Right lobe of liver (tissue), 6 donors: Measurements from ENCODE around the gene NBEA. TPM values are rescaled to one million over a fixed set of nuclear protein-coding genes. Genes with fewer than 3 reads are reported as not detected.

Experiments
- ATAC-seq, 4 donors: fragments of 200-7000 bp; cut with Tn5 transposase; one replicate each; pipeline ENCODE4 v1.9.1; 2020; ENCODE audit warnings: mild to moderate bottlenecking in 4 of 4, moderate library complexity in 4 of 4
- DNase-seq, 3 donors: peaks; one replicate each; pipeline ENCODE4 v3.0.0-alpha.2; 2020
- H3K27ac ChIP-seq, 3 donors: fragments of 200-600 bp; one replicate each; pipeline ENCODE4 v1.8.0; 2022
- H3K27me3 ChIP-seq, 2 donors: fragments of 200-600 bp; one replicate each; pipeline ENCODE4 v1.8.0; 2022
- H3K36me3 ChIP-seq, 4 donors: fragments of 200-600 bp; sonication (generic) in 1 of 4; one replicate each; pipeline versions ENCODE4 v1.5.1 to v1.8.0; 2017 to 2022; ENCODE audit warnings: control low read depth in 1 of 4
- H3K4me1 ChIP-seq, 4 donors: fragments of 200-600 bp; sonication (generic) in 1 of 4; one replicate each; pipeline versions ENCODE4 v1.5.1 to v1.8.0; 2017 to 2022; ENCODE audit warnings: control low read depth in 1 of 4
- H3K4me3 ChIP-seq, 3 donors: fragments of 200-600 bp; one replicate each; pipeline ENCODE4 v1.8.0; 2022
- H3K9me3 ChIP-seq, 4 donors: fragments of 200-600 bp; sonication (generic) in 1 of 4; one replicate each; pipeline versions ENCODE4 v1.5.1 to v1.8.0; 2017 to 2022; ENCODE audit warnings: control low read depth in 1 of 4
- CTCF ChIP-seq, 4 donors: fragments of 200-600 bp in 3 of 4; fragments of 450-650 bp in 1 of 4; IDR thresholded peaks; one replicate each; pipeline versions ENCODE4 v1.5.1 to v1.8.0; 2016 to 2022; ENCODE audit warnings: antibody characterized with exemption in 4 of 4, mild to moderate bottlenecking in 2 of 4
- POLR2A ChIP-seq: fragments of 450-650 bp; IDR thresholded peaks from one replicate; pipeline ENCODE4 v1.6.1; 2017; ENCODE audit warnings: antibody characterized with exemption, mild to moderate bottlenecking
- WGBS: methylation state at CpG from one replicate; pipeline ENCODE4 v1.1.6; 2018; ENCODE audit warnings: low coverage, low lambda C conversion rate; ENCODE audit not compliant: insufficient coverage; ENCODE audit errors: missing lambda C conversion rate; 5-methylcytosine and 5-hydroxymethylcytosine counted together
- intact Hi-C, 2 donors: fragments of 100-400 bp; cut with DNase I; formaldehyde crosslinking; loops; one replicate each; pipeline versions ENCODE4 v1.11.2 to v1.14.1; 2022
- total RNA-seq, 6 experiments: library from RNA; depleted of rRNA in 2 of 6; stranded (reverse); fragments of >200 nt in 2 of 6; fragmentation: NEBNext Ultra II Directional in 3 of 6; extraction: Animal tissue kit (Norgen Biotek cat#: 25700) in 3 of 6; gene quantifications; one replicate each; pipeline versions ENCODE4 v1.1.0 to v1.2.4, GENCODE V29; 2016 to 2023
- donor health status: DM: no; HTN: yes; CAD: no.
- donor health status: DM: no; HTN: no; CAD: no.
- donor health status: DM: no; HTN: no; CAD: no.
- donor health status: DM: no; HTN: yes; CAD: no.
- donor health status: DM: no; HTN: yes; CAD: no.

Gene NBEA
- total RNA-seq, 6 experiments from 2014 or later, result 0.62 to 1.7 (median 0.75) TPM

- Histone ChIP-seq H3K36me3 (no peaks in the 10 kb centered on the region), H3K4me3 (no peak overlapping the region), H3K9me3 (no peaks in the 10 kb centered on the region), H3K27ac (no peak overlapping the region), H3K27me3 (no peaks in the 10 kb centered on the region), H3K4me1 (no peaks in the 10 kb centered on the region)
- ATAC-seq (peak in 2 of 4 donors; percentile 27 to 33), DNase-seq (no peak)
- WGBS, result 37% methylated on average over 3 of the region's 3 CpGs
- TF ChIP-seq CTCF (IDR thresholded peaks at IDR 0.05), result no peak
- no peak for TF ChIP-seq POLR2A
- intact Hi-C loops, result no loop called here
Observed at GRCh38 chr13:35598233-35598632, 656.2 kb downstream of the NBEA start.

GRCh38 chr13:35598790-35599369, 656.8 kb downstream of the NBEA start:
- ATAC-seq (no peak), DNase-seq (no peak)
- intact Hi-C loops, result no loop called here
- Histone ChIP-seq H3K36me3 (no peaks in the 10 kb centered on the region), H3K9me3 (no peaks in the 10 kb centered on the region), H3K27me3 (no peaks in the 10 kb centered on the region), H3K27ac (no peak overlapping the region), H3K4me3 (no peak overlapping the region), H3K4me1 (no peaks in the 10 kb centered on the region)
- 74% methylated on average over 4 of the region's 4 CpGs for WGBS
- TF ChIP-seq POLR2A (no peak), CTCF (IDR thresholded peaks at IDR 0.05) (no peak)

- H3K27me3 ChIP-seq, result no peaks in the 10 kb centered on the region
- 67% methylated on average over 1 of the region's 2 CpGs for WGBS
- no peak for DNase-seq
- TF ChIP-seq CTCF (IDR thresholded peaks at IDR 0.05) (no peak), POLR2A (no peak)
- no peak overlapping the region for H3K27ac ChIP-seq
- no peaks in the 10 kb centered on the region for H3K36me3 ChIP-seq
- no peaks in the 10 kb centered on the region for H3K4me1 ChIP-seq
- no peaks in the 10 kb centered on the region for H3K9me3 ChIP-seq
- no peak for ATAC-seq
- intact Hi-C loops, result no loop called here
- H3K4me3 ChIP-seq, result no peak overlapping the region
Observed at GRCh38 chr13:35599384-35599783, 657.3 kb downstream of the NBEA start.

GRCh38 chr13:35600137-35600536, 658.1 kb downstream of the NBEA start:
- DNase-seq (no peak), ATAC-seq (no peak)
- no peaks in the 10 kb centered on the region for H3K9me3 ChIP-seq
- no peaks in the 10 kb centered on the region for H3K36me3 ChIP-seq
- no peaks in the 10 kb centered on the region for H3K27me3 ChIP-seq
- 64% methylated on average over 3 of the region's 3 CpGs for WGBS
- no peaks in the 10 kb centered on the region for H3K4me1 ChIP-seq
- H3K4me3 ChIP-seq, result no peak overlapping the region
- intact Hi-C loops, result no loop called here
- no peak overlapping the region for H3K27ac ChIP-seq
- TF ChIP-seq POLR2A (no peak), CTCF (IDR thresholded peaks at IDR 0.05) (no peak)
